MV-4-11 (cell line): ENCODE results near the gene MTMR1.

Experiments used
- DNase-seq: peaks from one replicate; lab custom pipeline; 2025; lab: John Stamatoyannopoulos, UW

MTMR1 gene

GRCh38 chrX:150779385-150779784 is 86.2 kb downstream of the MTMR1 start:
- peak; percentile 63 for DNase-seq

GRCh38 chrX:150781677-150782076 is 88.5 kb downstream of the MTMR1 start:
- no peak for DNase-seq

GRCh38 chrX:150790021-150790420 is 96.8 kb downstream of the MTMR1 start:
- DNase-seq: no peak

- no peak for DNase-seq
Observed at GRCh38 chrX:150792949-150793527, 99.8 kb downstream of the MTMR1 start.

- DNase-seq: no peak
Observed at GRCh38 chrX:150805736-150806135, 112.5 kb downstream of the MTMR1 start.

GRCh38 chrX:150806827-150807226 is 113.6 kb downstream of the MTMR1 start:
- DNase-seq: no peak

GRCh38 chrX:150813922-150814321 is 120.7 kb downstream of the MTMR1 start:
- no peak for DNase-seq
